NCI-H446 treated with DMSO at 0.1 percent for 48 hours (cell line): ENCODE data around the gene PICALM.
"Not testable (repeated sequence)": the region's sequence is repeated elsewhere in the genome, so short reads cannot be mapped to it uniquely, and the experiment has no call there.

Experiments
- DNase-seq: peaks from one replicate; lab custom pipeline; 2025; lab: John Stamatoyannopoulos, UW

The PICALM gene

GRCh38 chr11:85937835-85938234, 131.0 kb downstream of the PICALM start:
- DNase-seq, result no peak

- no peak for DNase-seq
Measured at GRCh38 chr11:85935751-85936150, 133.1 kb downstream of the PICALM start.

- no peak for DNase-seq
Measured at GRCh38 chr11:85934596-85935169, 134.2 kb downstream of the PICALM start.

GRCh38 chr11:85930879-85931366, 138.0 kb downstream of the PICALM start:
- no peak for DNase-seq

- DNase-seq, result not testable (repeated sequence)
Measured at GRCh38 chr11:85926653-85927214, 142.2 kb downstream of the PICALM start.

GRCh38 chr11:85923455-85923854, 145.4 kb downstream of the PICALM start:
- DNase-seq, result no peak

- no peak for DNase-seq
Measured at GRCh38 chr11:85922367-85922766, 146.5 kb downstream of the PICALM start.

- DNase-seq, result no peak
Measured at GRCh38 chr11:85918910-85919794, 149.7 kb downstream of the PICALM start.

- no peak for DNase-seq
Measured at GRCh38 chr11:85914425-85914824, 154.5 kb downstream of the PICALM start.

- no peak for DNase-seq
Measured at GRCh38 chr11:85913513-85913912, 155.4 kb downstream of the PICALM start.

- DNase-seq, result no peak
Measured at GRCh38 chr11:85912414-85912813, 156.5 kb downstream of the PICALM start.
